Retinal pigment epithelial cell (primary cell): ENCODE data around the gene GRIN3B.

Experiments
- DNase-seq: peaks from one replicate; pipeline ENCODE4 v3.0.0-alpha.2; 2010; ENCODE audit warnings: low read depth
- H3K4me3 ChIP-seq: 2 replicates; pipeline ENCODE4 v1.5.1; 2011; ENCODE audit warnings: mild to moderate bottlenecking, low read length, control low read depth, moderate library complexity
- CTCF ChIP-seq: conservative IDR thresholded peaks from 2 replicates; pipeline ENCODE4 v1.5.1; 2011; ENCODE audit warnings: low read depth, low read length, control low read depth, inconsistent platforms

Gene GRIN3B

DNA sequence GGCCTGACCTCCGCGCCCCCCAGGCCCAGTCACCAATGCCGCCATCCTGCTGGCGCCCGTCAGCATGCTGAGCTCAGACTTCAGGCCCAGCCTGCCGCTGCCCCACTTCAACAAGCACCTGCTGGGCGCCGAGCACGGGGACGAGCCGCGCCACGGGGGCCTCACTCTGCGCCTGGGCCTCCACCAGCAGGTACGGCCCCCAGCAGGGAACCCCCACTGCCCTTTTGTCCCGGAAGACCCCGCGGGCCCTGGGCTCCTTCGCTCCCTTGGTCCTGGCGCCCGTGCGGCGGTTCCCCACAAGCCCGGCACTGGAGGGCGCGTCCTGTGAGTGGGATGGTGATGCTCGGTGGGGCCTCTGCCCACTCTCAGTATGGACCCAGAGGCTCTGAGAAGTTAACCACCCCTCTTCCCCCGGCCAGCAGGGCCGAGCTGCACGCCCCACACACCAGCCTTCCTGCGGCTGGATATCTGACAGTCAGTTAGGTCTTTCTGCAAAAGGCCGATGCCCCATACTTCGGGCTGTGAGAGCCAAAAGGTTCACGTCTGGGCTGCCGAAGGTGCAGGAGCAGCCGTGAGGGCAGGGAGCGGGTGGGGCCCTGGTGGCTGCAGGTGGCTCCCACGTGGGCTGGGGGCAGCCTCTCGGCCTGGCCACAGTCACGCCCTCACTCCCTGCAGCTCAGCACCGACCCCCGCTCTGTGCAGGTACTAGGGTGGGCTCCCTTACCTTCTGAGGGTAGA, 8.1 kb upstream of the GRIN3B start:
- TF ChIP-seq CTCF = no peak
- DNase-seq = no peak
- no peak overlapping the region for H3K4me3 ChIP-seq

GRCh38 chr19:992670-993055, 7.6 kb upstream of the GRIN3B start:
- no peak for DNase-seq
- H3K4me3 ChIP-seq = no peak overlapping the region
- no peak for TF ChIP-seq CTCF

DNA sequence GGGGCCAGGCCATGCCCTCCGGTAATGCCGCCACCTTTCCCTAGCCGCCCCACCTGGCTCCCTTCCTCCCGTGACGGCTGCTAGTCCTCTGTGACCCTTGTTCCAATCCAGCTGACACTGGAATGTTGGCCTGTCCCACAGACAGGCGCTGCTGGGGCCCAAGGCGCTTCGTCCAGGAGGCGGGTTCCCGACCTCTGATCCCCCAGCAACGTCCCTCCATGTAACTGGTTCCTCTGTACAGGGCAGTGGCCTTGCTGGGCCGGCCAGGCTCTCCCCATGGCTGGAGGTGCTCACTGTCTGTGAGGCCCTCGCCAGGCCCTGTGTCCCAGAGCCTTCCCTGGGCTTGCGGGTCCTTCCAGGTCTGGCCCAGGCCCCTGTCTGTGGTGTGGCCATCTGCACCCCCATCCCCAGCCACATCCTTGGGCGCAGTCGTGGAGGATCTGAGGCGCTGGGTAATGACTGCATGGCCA, 6.8 kb upstream of the GRIN3B start:
- H3K4me3 ChIP-seq = no peak overlapping the region
- no peak for TF ChIP-seq CTCF
- no peak for DNase-seq

GRCh38 chr19:993831-994393, 6.3 kb upstream of the GRIN3B start:
- no peak overlapping the region for H3K4me3 ChIP-seq
- DNase-seq = no peak
- no peak for TF ChIP-seq CTCF

GRCh38 chr19:994516-994915, 5.7 kb upstream of the GRIN3B start:
- TF ChIP-seq CTCF = no peak
- no peak for DNase-seq

DNA sequence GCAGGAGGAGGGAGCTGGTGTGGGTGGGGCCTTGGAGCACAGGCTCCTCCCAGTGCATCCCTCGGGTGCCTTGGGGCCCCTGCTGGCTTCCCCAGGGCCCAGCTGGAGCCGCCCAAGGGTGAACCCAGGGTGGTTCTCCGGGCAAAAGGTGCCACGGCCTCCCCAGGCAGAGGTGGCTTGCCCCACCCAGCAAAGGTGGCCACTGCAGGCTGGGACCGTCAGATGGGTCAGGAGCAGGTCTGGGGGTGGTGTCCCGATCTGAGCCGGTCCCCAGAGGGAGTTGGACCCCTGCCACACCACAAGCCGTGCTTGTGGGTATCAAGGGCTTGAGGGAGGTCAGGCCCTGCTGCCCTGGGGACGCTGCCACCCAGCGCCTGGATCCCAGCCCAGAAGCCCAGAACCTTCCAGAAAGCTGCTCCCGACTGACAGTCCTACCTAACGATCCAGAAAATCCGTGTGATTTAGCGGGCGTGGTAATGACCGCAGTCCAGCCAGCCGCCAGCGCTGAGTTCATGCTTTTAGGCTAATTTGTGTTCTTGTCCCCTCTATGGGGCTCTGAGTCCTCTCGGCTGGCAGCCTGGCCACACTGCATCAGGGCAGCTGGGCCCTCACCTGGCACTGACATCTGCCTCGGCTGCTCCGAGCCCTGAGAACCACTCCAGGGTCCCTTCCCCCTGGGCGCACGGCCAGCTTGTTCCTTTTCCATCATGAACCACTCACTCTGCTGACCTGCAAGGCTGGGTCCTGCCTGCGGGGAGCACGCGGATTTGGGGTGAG, 5.0 kb upstream of the GRIN3B start:
- DNase-seq = no peak
- TF ChIP-seq CTCF = no peak
- H3K4me3 ChIP-seq = no peak overlapping the region

More at GRCh38 chr19:994516-994915, 5.7 kb upstream of the GRIN3B start:
- H3K4me3 ChIP-seq = no peak overlapping the region
